ENCODE measurements around the gene TTC5. TPM values are rescaled to one million over a fixed set of nuclear protein-coding genes. Genes with fewer than 3 reads are reported as not detected.

The TTC5 gene
- total RNA-seq, 2 donors from 2014 or later: 12.5 to 16.6 TPM

GRCh38 chr14:20327005-20327869 is 21.5 kb upstream of the TTC5 start:
- ATAC-seq: peak; percentile 65
- peaks cover 12% of the 10 kb centered on the region for H3K4me1 ChIP-seq
- TF ChIP-seq, protein P1, sequence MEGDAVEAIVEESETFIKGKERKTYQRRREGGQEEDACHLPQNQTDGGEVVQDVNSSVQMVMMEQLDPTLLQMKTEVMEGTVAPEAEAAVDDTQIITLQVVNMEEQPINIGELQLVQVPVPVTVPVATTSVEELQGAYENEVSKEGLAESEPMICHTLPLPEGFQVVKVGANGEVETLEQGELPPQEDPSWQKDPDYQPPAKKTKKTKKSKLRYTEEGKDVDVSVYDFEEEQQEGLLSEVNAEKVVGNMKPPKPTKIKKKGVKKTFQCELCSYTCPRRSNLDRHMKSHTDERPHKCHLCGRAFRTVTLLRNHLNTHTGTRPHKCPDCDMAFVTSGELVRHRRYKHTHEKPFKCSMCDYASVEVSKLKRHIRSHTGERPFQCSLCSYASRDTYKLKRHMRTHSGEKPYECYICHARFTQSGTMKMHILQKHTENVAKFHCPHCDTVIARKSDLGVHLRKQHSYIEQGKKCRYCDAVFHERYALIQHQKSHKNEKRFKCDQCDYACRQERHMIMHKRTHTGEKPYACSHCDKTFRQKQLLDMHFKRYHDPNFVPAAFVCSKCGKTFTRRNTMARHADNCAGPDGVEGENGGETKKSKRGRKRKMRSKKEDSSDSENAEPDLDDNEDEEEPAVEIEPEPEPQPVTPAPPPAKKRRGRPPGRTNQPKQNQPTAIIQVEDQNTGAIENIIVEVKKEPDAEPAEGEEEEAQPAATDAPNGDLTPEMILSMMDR (IDR thresholded peaks at IDR 0.05): peak; percentile 32 to 83 (median 77)
- no peak for TF ChIP-seq POLR2A (IDR thresholded peaks at IDR 0.05)
- 30 to 36% methylated on average over 8 of the region's 8 CpGs for WGBS, 2 donors
- H3K27me3 ChIP-seq: no peaks in the 10 kb centered on the region
- intact Hi-C loops (cut with DNase I): no loop called here
- peak overlapping the region in 2 of 4 donors; percentile 7 to 19 for H3K27ac ChIP-seq
- peak in 1 of 4 donors; percentile 43 for DNase-seq
- peaks cover 0 to 12% of the 10 kb centered on the region in 2 donors for H3K36me3 ChIP-seq (replicated peaks in 1 of 2; ENCODE audit: insufficient read depth in 1 of 2, low read depth in 2 of 2)
- H3K4me3 ChIP-seq: no peak overlapping the region
- peaks cover 0 to 3% (median 0%) of the 10 kb centered on the region in 3 donors for H3K9me3 ChIP-seq

GRCh38 chr14:20317720-20318119 is 12.0 kb upstream of the TTC5 start:
- WGBS, 2 donors: 97 to 98% methylated on average over 16 of the region's 16 CpGs
- Histone ChIP-seq H3K27ac (no peak overlapping the region), H3K4me3 (no peak overlapping the region), H3K4me1 (no peaks in the 10 kb centered on the region), H3K27me3 (no peaks in the 10 kb centered on the region), H3K9me3 (no peaks in the 10 kb centered on the region), H3K36me3 (replicated peaks in 1 of 2; ENCODE audit: insufficient read depth in 1 of 2, low read depth in 2 of 2) (peaks cover 4 to 27% of the 10 kb centered on the region in 2 donors)
- DNase-seq (no peak), ATAC-seq (no peak)
- TF ChIP-seq POLR2A (IDR thresholded peaks at IDR 0.05): no peak
- TF ChIP-seq, protein P1 (IDR thresholded peaks at IDR 0.05): no peak
- intact Hi-C loops (cut with DNase I): no loop called here

- Histone ChIP-seq H3K36me3 (replicated peaks in 1 of 2; ENCODE audit: insufficient read depth in 1 of 2, low read depth in 2 of 2) (peaks cover 6 to 25% of the 10 kb centered on the region in 2 donors), H3K27ac (no peak overlapping the region), H3K4me1 (no peaks in the 10 kb centered on the region), H3K27me3 (no peaks in the 10 kb centered on the region), H3K4me3 (no peak overlapping the region), H3K9me3 (no peaks in the 10 kb centered on the region)
- TF ChIP-seq, protein P1 (IDR thresholded peaks at IDR 0.05): no peak
- no peak for TF ChIP-seq POLR2A (IDR thresholded peaks at IDR 0.05)
- WGBS, 2 donors: 93 to 96% methylated on average over 2 of the region's 2 CpGs
- no peak for ATAC-seq
- intact Hi-C loops (cut with DNase I): no loop called here
- DNase-seq: no peak
Observed at GRCh38 chr14:20314026-20314425, 8.3 kb upstream of the TTC5 start.

DNA sequence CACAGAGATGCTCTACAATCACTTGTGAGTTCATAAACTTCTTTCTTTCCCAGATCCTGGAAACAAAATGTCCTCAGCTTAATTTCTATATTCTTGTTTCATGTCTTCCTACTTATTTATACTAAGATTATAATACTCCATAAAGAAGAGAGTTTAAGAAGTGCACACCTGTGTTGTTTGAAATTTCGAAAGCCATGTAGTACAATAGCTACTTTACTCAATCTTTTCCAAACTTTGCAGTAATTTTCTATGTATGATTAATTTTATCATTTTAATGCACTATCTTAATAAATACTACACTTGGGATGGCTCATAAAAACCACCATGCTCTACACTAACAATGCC is 300 bp upstream of the TTC5 start:
- Histone ChIP-seq H3K9me3 (no peaks in the 10 kb centered on the region), H3K4me1 (peaks cover 17% of the 10 kb centered on the region), H3K4me3 (no peak overlapping the region), H3K27ac (no peak overlapping the region), H3K27me3 (no peaks in the 10 kb centered on the region), H3K36me3 (replicated peaks in 1 of 2; ENCODE audit: insufficient read depth in 1 of 2, low read depth in 2 of 2) (no peaks in the 10 kb centered on the region)
- 91 to 100% methylated on average over 1 of the region's 1 CpG for WGBS, 2 donors
- TF ChIP-seq POLR2A (IDR thresholded peaks at IDR 0.05): no peak
- TF ChIP-seq, protein P1 (IDR thresholded peaks at IDR 0.05): no peak
- no peak for ATAC-seq
- DNase-seq: no peak
- intact Hi-C loops (cut with DNase I): no loop called here
